Astrocyte (in vitro differentiated cells and primary cell): ENCODE results near the gene SHE. TPM values are rescaled to one million over a fixed set of nuclear protein-coding genes. Genes with fewer than 3 reads are reported as not detected.
A peak's percentile ranks its signal among the peaks of the same experiment; 100 is the strongest.

ENCODE experiments used
- DNase-seq: peaks from one replicate; pipeline ENCODE4 v3.0.0-alpha.2; 2010; ENCODE audit warnings: low read depth
- FAIRE-seq: peaks from 2 replicates; lab custom pipeline; 2011; peaks lifted over from hg19 to GRCh38; lab: Jason Lieb, UNC
- H2AFZ ChIP-seq: 2 replicates; pipeline ENCODE4 v1.6.0; 2012; ENCODE audit warnings: low read depth, low read length, inconsistent platforms
- H3K27ac ChIP-seq: 2 replicates; pipeline ENCODE4 v1.5.1; 2011; ENCODE audit warnings: low read depth, low read length, inconsistent platforms
- H3K27me3 ChIP-seq: 2 replicates; pipeline ENCODE4 v1.6.0; 2011; ENCODE audit warnings: low read length, inconsistent platforms; ENCODE audit not compliant: insufficient read depth
- H3K36me3 ChIP-seq: 2 replicates; pipeline ENCODE4 v1.5.1; 2011; ENCODE audit warnings: low read length, inconsistent platforms; ENCODE audit not compliant: insufficient read depth
- H3K4me1 ChIP-seq: 2 replicates; pipeline ENCODE4 v1.5.1; 2011; ENCODE audit warnings: low read length, inconsistent platforms; ENCODE audit not compliant: insufficient read depth
- H3K4me2 ChIP-seq: 2 replicates; pipeline ENCODE4 v1.6.0; 2012; ENCODE audit warnings: low read length, inconsistent platforms
- H3K4me3 ChIP-seq: 2 replicates; pipeline ENCODE4 v1.5.1; 2011; ENCODE audit warnings: low read depth, mild to moderate bottlenecking, low read length, inconsistent platforms; ENCODE audit not compliant: insufficient read depth
- H3K79me2 ChIP-seq: 2 replicates; pipeline ENCODE4 v1.6.0; 2012; ENCODE audit warnings: mild to moderate bottlenecking, low read length, inconsistent platforms; ENCODE audit not compliant: insufficient read depth
- H3K9ac ChIP-seq: 2 replicates; pipeline ENCODE4 v1.6.0; 2012; ENCODE audit warnings: mild to moderate bottlenecking, low read length, inconsistent platforms
- H3K9me3 ChIP-seq: 2 replicates; pipeline ENCODE4 v1.5.1; 2012; ENCODE audit warnings: low read depth, mild to moderate bottlenecking, low read length, inconsistent platforms; ENCODE audit not compliant: insufficient read depth
- H4K20me1 ChIP-seq: 2 replicates; pipeline ENCODE4 v1.6.0; 2012; ENCODE audit warnings: low read length, inconsistent platforms; ENCODE audit not compliant: insufficient read depth
- H3K27ac Mint-ChIP-seq: one replicate; pipeline ENCODE4 v1.8.0; 2021; ENCODE audit warnings: mild to moderate bottlenecking, mixed read lengths; ENCODE audit not compliant: unreplicated experiment
- H3K27me3 Mint-ChIP-seq: one replicate; pipeline ENCODE4 v1.8.0; 2021; ENCODE audit warnings: low read depth, mixed read lengths; ENCODE audit not compliant: unreplicated experiment
- H3K36me3 Mint-ChIP-seq: one replicate; pipeline ENCODE4 v1.8.0; 2021; ENCODE audit warnings: low read depth, mixed read lengths; ENCODE audit not compliant: unreplicated experiment
- H3K4me1 Mint-ChIP-seq: one replicate; pipeline ENCODE4 v1.8.0; 2021; ENCODE audit warnings: low read depth, mixed read lengths; ENCODE audit not compliant: unreplicated experiment
- H3K4me3 Mint-ChIP-seq: one replicate; pipeline ENCODE4 v1.8.0; 2021; ENCODE audit warnings: mild to moderate bottlenecking, moderate library complexity, mixed read lengths; ENCODE audit not compliant: unreplicated experiment
- H3K9me3 Mint-ChIP-seq: one replicate; pipeline ENCODE4 v1.8.0; 2021; ENCODE audit warnings: mild to moderate bottlenecking, mixed read lengths; ENCODE audit not compliant: unreplicated experiment
- EZH2 ChIP-seq: IDR thresholded peaks from 2 replicates; pipeline ENCODE4 v1.6.1; 2012; ENCODE audit warnings: mild to moderate bottlenecking, low read length, inconsistent platforms; ENCODE audit not compliant: insufficient read depth
- total RNA-seq: library from RNA; stranded (reverse); gene quantifications from 2 replicates; pipeline ENCODE4 v1.2.1, GENCODE V29; 2021
- TF ChIP-seq, protein P1 (sequence below): IDR thresholded peaks from 2 replicates; pipeline ENCODE4 v1.5.1; 2011; ENCODE audit warnings: low read depth, mild to moderate bottlenecking, inconsistent platforms, low read length, moderate library complexity; ENCODE audit not compliant: insufficient read depth

Gene SHE
- total RNA-seq, 1 donor from 2014 or later = not detected

DNA sequence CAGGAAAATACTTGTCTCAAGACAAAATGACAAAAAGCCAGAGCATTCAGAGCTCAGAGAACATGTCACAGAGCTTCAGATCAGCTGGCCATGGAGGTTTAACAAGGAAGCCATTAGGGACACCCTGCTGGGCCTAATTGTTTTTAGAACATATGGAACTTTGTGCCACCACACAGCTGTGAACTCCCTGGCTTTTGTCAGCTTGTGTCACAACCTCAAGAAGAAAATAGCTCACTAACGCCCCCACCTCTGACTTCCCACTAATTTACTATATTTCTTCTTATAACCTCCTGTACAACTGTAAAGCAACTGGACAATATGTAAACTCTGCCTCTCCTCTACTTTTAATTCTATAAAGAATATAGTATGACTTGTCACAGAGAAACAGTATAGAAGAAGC is 21.2 kb downstream of the SHE start:
- no peak overlapping the region for H3K9ac ChIP-seq
- DNase-seq (no peak), FAIRE-seq (no peak)
- H3K4me2 ChIP-seq = no peak overlapping the region
- H3K79me2 ChIP-seq = no peaks in the 10 kb centered on the region
- Mint-ChIP-seq H3K27me3 (peaks cover 11% of the 10 kb centered on the region), H3K36me3 (no peaks in the 10 kb centered on the region), H3K4me3 (no peak overlapping the region), H3K4me1 (peaks cover 5% of the 10 kb centered on the region), H3K27ac (no peak overlapping the region), H3K9me3 (no peaks in the 10 kb centered on the region)
- peaks cover 5% of the 10 kb centered on the region for H3K27me3 ChIP-seq
- H3K4me3 ChIP-seq = no peak overlapping the region
- H3K36me3 ChIP-seq = no peaks in the 10 kb centered on the region
- H3K9me3 ChIP-seq = no peaks in the 10 kb centered on the region
- H2AFZ ChIP-seq = no peak overlapping the region
- peaks cover 5% of the 10 kb centered on the region for H3K4me1 ChIP-seq
- H4K20me1 ChIP-seq = peaks cover 6% of the 10 kb centered on the region
- H3K27ac ChIP-seq = no peak overlapping the region
- no peak for TF ChIP-seq EZH2
- TF ChIP-seq, protein P1, sequence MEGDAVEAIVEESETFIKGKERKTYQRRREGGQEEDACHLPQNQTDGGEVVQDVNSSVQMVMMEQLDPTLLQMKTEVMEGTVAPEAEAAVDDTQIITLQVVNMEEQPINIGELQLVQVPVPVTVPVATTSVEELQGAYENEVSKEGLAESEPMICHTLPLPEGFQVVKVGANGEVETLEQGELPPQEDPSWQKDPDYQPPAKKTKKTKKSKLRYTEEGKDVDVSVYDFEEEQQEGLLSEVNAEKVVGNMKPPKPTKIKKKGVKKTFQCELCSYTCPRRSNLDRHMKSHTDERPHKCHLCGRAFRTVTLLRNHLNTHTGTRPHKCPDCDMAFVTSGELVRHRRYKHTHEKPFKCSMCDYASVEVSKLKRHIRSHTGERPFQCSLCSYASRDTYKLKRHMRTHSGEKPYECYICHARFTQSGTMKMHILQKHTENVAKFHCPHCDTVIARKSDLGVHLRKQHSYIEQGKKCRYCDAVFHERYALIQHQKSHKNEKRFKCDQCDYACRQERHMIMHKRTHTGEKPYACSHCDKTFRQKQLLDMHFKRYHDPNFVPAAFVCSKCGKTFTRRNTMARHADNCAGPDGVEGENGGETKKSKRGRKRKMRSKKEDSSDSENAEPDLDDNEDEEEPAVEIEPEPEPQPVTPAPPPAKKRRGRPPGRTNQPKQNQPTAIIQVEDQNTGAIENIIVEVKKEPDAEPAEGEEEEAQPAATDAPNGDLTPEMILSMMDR = no peak

DNA sequence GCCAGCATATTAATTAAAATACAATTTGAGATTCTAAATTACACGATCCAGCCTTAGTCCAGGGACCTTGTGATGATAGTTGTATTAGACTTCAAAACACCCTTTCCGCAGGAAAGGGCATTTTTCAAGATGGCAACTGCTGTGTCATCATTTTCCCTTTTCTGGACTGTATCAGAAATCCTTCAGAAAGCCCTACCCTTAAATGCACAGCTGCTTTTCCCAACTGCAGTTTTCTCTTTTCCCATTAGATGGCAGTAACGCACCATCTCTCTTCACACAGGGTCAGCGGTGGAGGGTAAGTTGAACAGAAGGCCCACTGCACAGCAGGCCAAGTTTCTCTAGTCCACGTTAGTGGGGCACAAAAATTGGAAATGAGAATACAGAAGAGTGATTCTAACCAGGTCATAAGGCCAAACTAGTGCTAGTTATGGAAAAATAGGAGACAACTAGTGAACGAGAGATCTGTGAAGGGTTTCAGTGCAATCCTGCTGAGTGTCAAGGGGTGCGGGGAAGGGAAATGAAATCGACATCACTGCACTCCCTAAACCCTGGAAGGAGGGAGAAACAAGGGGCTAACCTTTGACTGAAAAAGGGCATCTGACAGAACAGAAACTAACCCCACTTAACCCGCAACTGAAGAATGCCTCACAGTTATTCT is 22.3 kb downstream of the SHE start:
- peaks cover 8% of the 10 kb centered on the region for H3K27me3 Mint-ChIP-seq
- H3K4me3 Mint-ChIP-seq = no peak overlapping the region
- peak; percentile 51 for DNase-seq
- no peak overlapping the region for H3K27ac Mint-ChIP-seq
- TF ChIP-seq EZH2 = no peak
- TF ChIP-seq, protein P1 = peak; percentile 99
- no peak overlapping the region for H2AFZ ChIP-seq
- H3K4me1 ChIP-seq = peaks cover 6% of the 10 kb centered on the region
- FAIRE-seq = peak; percentile 55
- H3K4me2 ChIP-seq = no peak overlapping the region
- no peaks in the 10 kb centered on the region for H3K27me3 ChIP-seq
- H3K36me3 Mint-ChIP-seq = no peaks in the 10 kb centered on the region
- H3K36me3 ChIP-seq = no peaks in the 10 kb centered on the region
- no peak overlapping the region for H3K27ac ChIP-seq
- H3K9me3 ChIP-seq = no peaks in the 10 kb centered on the region
- no peaks in the 10 kb centered on the region for H3K9me3 Mint-ChIP-seq
- H3K4me1 Mint-ChIP-seq = peaks cover 5% of the 10 kb centered on the region
- peaks cover 6% of the 10 kb centered on the region for H4K20me1 ChIP-seq
- H3K9ac ChIP-seq = no peak overlapping the region
- H3K4me3 ChIP-seq = no peak overlapping the region
- H3K79me2 ChIP-seq = no peaks in the 10 kb centered on the region

DNA sequence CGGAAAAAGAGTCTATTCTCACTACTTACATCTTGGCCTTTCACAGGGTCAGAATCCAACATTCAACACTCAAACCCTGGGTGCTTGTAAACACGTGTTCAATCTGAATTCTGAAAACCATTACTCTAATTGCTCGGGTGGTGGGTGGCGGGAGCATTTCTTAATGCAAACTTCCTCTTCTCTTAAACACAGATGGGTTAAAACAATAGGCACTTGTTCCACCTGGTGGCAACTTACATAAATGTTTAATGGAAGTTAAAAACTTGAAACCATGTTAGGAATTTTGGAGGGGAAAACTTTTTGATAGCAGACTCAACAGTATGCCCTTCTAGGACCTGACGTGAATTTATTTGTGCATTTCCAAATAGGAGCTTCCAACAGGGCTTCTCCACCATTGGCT is 23.6 kb downstream of the SHE start:
- Mint-ChIP-seq H3K27me3 (peaks cover 4% of the 10 kb centered on the region), H3K4me3 (no peak overlapping the region), H3K9me3 (no peaks in the 10 kb centered on the region), H3K36me3 (no peaks in the 10 kb centered on the region), H3K27ac (no peak overlapping the region), H3K4me1 (peaks cover 5% of the 10 kb centered on the region)
- no peak overlapping the region for H3K4me2 ChIP-seq
- H2AFZ ChIP-seq = no peak overlapping the region
- no peaks in the 10 kb centered on the region for H3K27me3 ChIP-seq
- no peak overlapping the region for H3K9ac ChIP-seq
- peaks cover 6% of the 10 kb centered on the region for H3K4me1 ChIP-seq
- no peaks in the 10 kb centered on the region for H3K36me3 ChIP-seq
- no peaks in the 10 kb centered on the region for H3K79me2 ChIP-seq
- no peaks in the 10 kb centered on the region for H4K20me1 ChIP-seq
- no peak for FAIRE-seq
- DNase-seq = no peak
- H3K27ac ChIP-seq = no peak overlapping the region
- H3K4me3 ChIP-seq = no peak overlapping the region
- no peak for TF ChIP-seq EZH2
- TF ChIP-seq, protein P1 = no peak
- no peaks in the 10 kb centered on the region for H3K9me3 ChIP-seq
